CD4-positive, alpha-beta T cell treated with Interleukin-15 for 1 hour (primary cell): Measurements from ENCODE around the gene PVR.
"Not testable (repeated sequence)": the region's sequence is repeated elsewhere in the genome, so short reads cannot be mapped to it uniquely, and the experiment has no call there.

Experiments
- DNase-seq: peaks from one replicate; pipeline ENCODE4 v3.0.0-alpha.2; 2020

PVR gene

GRCh38 chr19:44620667-44621066 is 23.0 kb upstream of the PVR start:
- no peak for DNase-seq

DNA sequence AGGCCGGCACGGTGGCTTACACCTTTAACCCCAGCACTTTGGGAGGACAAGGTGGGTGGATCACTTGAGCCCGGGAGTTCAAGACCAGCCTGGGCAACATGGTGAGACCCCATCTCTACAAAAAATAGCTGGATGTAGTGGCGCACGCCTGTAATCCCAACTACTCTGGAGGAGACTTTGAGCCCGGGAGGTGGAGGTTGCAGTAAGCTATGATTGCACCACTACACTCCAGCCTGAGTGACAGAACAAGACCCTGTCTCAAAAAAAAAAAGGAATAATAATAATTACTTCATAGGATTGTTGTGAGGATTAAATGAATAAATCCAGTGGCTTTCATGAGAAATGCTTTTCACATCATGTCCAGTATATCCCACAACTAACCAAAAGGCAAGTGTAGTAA is 22.3 kb upstream of the PVR start:
- no peak for DNase-seq

DNA sequence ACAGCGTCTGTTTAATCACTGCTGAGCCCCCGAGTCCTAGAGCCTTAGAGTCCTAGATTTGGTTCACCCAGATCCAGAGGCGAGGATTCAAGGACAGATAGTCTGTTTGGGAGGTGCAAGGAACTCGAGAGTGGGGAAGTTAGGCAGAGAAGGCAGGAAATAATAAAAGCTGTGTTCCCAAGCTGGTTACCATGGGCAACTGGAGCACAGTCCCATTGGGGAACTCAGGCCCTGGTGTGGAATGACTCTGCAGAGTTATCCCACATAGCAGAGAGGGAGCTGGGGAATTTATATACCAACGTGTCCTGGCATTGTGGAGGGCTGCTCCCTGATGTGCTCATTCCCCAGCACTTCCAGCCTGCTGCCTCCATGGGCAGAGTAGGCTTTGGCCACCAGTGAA is 20.6 kb upstream of the PVR start:
- DNase-seq = peak; percentile 40

- no peak for DNase-seq
These were observed 20.1 kb upstream of the PVR start for GRCh38 chr19:44623626-44624025.

GRCh38 chr19:44624840-44625354 is 18.8 kb upstream of the PVR start:
- no peak for DNase-seq

DNA sequence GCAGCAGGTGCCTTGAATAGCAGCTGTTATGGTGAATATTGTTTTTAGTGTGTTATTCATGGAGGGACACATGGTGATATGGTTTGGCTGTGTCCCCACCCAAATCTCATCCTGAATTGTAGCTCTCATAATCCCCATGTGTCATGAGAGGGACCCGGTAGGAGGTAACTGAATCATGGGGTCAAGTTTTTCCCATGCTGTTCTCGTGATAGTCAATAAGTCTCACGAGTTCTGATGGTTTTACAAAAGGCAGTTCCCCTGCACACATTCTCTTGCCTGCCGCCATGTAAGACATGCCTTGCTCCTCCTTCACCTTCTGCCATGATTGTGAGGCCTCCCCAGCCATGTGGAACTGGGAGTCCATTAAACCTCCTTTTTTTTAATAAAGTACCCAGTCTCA is 18.1 kb upstream of the PVR start:
- not testable (repeated sequence) for DNase-seq

- DNase-seq = no peak
These were observed 17.6 kb upstream of the PVR start for GRCh38 chr19:44626048-44626624.

GRCh38 chr19:44627631-44628030 is 16.1 kb upstream of the PVR start:
- DNase-seq = no peak

- DNase-seq = no peak
These were observed 14.9 kb upstream of the PVR start for GRCh38 chr19:44628793-44629192.

- DNase-seq = not testable (repeated sequence)
These were observed 12.1 kb upstream of the PVR start for GRCh38 chr19:44631611-44632010.

DNA sequence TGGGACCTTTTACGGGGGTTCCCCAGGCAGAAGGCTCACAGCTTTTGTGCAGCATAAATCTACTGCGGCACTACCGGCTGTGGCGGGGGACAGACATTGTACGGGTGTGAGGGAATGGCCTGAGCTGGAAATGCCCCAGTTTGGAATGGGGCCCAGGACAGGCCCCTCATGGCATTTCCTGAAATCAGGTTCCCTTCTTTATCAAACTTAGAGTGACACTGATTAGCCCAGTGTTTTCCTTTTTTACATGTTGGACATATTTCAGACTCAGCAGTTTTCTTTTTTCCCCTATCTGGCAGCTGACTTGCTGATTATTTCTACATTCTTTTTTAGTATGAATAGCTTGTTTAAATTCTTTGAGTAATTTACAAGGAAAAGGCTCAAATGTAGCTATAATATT is 9.7 kb upstream of the PVR start:
- not testable (repeated sequence) for DNase-seq

GRCh38 chr19:44634785-44635184 is 8.9 kb upstream of the PVR start:
- no peak for DNase-seq

GRCh38 chr19:44635581-44636438 is 7.9 kb upstream of the PVR start:
- peak; percentile 29 for DNase-seq

DNA sequence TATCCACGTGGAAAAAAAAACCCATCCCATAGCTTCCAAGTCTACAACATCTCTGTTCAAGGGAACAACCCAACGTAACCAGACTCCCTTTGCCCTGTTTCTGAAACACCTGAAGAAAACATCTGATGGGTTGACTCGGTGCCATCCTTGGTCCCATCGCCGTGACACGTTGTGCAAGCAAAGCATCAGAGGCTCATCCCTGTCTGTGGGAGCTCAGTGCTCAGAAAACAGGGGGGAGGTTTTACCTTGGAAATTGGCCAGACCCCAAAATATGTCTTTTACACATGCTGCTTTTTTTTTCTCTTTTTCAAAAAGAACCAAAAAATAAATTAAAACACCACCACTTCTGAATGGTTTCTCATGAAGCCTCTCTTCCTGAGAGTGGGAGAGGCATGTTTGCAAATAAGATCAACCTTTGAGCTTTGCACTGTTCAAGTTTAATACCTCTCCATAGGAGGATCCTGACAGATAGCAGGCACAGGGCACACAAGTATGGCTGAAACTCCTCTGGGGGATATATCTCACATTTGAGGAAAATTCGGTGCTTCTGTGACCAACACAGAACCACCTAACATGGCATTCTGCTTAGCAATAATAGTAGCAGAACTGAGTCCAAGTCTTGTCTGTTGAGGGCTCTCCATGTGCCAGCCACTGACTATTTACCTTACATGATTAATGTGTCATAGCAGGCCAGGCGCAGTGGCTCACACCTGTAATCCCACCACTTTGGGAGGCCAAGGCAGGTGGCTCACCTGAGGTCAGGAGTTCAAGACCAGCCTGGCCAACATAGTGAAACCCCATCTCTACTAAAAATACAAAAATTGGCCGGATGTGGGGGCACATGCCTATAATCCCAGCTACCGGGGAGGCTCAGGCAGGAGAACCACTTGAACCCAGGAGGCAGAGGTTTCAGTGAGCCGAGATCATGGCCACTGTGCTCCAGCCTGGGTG is 7.0 kb upstream of the PVR start:
- DNase-seq = no peak

- DNase-seq = no peak
These were observed 6.3 kb upstream of the PVR start for GRCh38 chr19:44637390-44637764.

GRCh38 chr19:44640518-44640917 is 3.2 kb upstream of the PVR start:
- no peak for DNase-seq

DNA sequence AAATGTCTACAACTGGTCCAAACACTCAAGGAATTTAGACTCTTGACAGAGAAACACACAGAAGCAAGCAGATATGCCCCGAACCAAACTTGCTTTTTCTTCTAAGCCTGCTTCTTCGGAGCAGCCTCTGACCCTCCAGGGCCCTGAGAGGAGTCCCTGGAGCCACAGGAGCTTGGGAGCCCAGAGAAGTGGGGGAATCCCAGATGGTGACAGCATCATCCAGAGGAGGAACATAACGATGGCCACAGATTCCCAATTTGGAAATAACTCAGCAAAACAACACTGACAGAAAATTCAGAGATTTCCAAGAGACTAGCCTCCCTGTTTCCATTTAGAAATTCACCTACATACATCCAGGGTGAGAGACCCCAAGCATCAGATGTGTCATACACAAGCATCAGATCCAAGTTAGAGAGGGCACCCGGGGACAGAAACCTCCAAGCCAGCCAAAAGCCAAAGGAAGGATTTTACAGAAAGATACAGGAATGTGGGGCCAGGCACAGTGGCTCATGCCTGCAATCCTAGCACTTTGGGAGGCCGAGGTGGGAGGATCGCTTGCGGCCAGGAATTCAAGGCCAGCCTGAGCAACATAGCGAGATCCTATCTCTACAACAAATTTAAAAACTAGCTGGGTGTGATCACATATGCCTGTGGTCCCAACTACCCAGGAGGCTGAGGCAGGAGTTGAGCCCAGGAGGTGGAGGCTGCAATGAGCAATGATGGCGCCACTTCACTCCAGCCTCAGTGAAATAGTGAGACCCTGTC is 2.0 kb upstream of the PVR start:
- no peak for DNase-seq

DNA sequence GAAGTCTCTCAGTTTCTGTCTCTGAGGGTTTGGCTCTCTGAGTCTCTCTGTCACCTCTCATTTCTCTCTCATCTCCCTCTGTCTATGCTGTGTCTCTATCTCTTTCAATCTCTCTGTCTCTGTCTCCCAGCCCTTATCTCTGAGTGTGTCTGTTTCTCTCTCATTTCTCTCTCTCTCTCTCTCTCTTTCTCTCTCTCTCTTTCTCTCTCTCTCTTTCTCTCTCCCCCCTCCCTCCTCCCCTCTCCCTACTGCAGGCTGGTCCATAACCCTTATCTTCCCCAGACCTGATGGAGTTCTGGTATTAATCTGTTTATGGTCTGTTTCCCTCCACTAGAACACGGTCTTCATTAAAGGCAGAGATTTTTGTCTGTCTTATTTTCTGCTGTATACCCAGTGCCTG is 1.3 kb upstream of the PVR start:
- DNase-seq = no peak

DNA sequence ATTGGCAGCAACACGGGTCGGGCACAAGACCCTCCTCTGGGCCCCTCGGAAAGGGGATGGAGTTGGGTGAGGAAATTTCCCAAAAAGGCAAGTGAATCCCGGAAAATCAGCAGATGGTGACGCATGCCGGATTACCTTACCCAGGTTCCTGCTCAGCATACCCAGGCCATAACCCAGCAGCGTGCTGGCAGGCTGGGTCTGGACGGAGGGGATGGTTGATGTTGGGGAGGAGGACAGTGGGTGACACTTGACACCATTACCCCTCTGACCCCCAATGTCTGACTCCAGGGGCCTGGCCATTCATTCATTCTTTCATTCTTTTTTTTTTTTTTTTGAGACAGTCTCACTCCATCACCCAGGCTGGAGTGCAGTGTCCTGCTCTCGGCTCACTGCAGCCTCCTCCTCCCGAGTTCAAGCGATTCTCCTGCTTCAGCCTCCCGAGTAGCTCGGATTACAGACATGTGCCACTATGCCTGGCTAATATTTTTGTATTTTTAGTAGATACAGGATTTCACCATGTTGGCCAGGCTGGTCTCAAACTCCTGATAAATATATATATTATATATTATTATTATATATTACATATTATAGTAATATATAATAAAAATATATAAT is 799 bp downstream of the PVR start:
- no peak for DNase-seq

- no peak for DNase-seq
These were observed 1.8 kb downstream of the PVR start for GRCh38 chr19:44645407-44646048.

- DNase-seq = no peak
These were observed 2.3 kb downstream of the PVR start for GRCh38 chr19:44646049-44646416.

GRCh38 chr19:44647144-44647543 is 3.4 kb downstream of the PVR start:
- DNase-seq = no peak
